GM12875 (cell line): Measurements from ENCODE around the gene P2RX1.

ENCODE experiments used
- H3K4me3 ChIP-seq: one replicate; pipeline ENCODE4 v1.5.1; 2011; ENCODE audit warnings: low read depth, low read length, control low read depth
- CTCF ChIP-seq: IDR thresholded peaks from 2 replicates; pipeline ENCODE4 v1.5.1; 2011; ENCODE audit warnings: low read depth, mild to moderate bottlenecking, control low read depth, inconsistent platforms, low read length, moderate library complexity, borderline replicate concordance; ENCODE audit not compliant: insufficient read depth

P2RX1 gene

GRCh38 chr17:3918372-3919122 is 2.3 kb upstream of the P2RX1 start:
- TF ChIP-seq CTCF = no peak
- no peak overlapping the region for H3K4me3 ChIP-seq

- no peak overlapping the region for H3K4me3 ChIP-seq
- TF ChIP-seq CTCF = no peak
Measured at GRCh38 chr17:3917391-3917931, 1.2 kb upstream of the P2RX1 start.

- no peak for TF ChIP-seq CTCF
- no peak overlapping the region for H3K4me3 ChIP-seq
Measured at GRCh38 chr17:3916825-3917224, 560 bp upstream of the P2RX1 start.

- H3K4me3 ChIP-seq = peak overlapping the region; percentile 46
- no peak for TF ChIP-seq CTCF
Measured at GRCh38 chr17:3915581-3915994, 677 bp downstream of the P2RX1 start.

GRCh38 chr17:3914312-3914670 is 2.0 kb downstream of the P2RX1 start:
- H3K4me3 ChIP-seq = peak overlapping the region; percentile 5
- TF ChIP-seq CTCF = no peak

GRCh38 chr17:3913531-3914311 is 2.5 kb downstream of the P2RX1 start:
- peak; percentile 99 for TF ChIP-seq CTCF
- peak overlapping the region; percentile 5 for H3K4me3 ChIP-seq
